H1 (cell line): ENCODE data around the gene ITPR1. TPM values are rescaled to one million over a fixed set of nuclear protein-coding genes. Genes with fewer than 3 reads are reported as not detected.

Experiments
- CTCF ChIA-PET: fragments of 300-600 bp; sonication (Branson Sonifier 250); formaldehyde crosslinking; loops from one replicate; lab custom pipeline; 2021; ENCODE audit not compliant: partially characterized antibody; lab: Charles Lee
- POLR2A ChIA-PET: fragments of 300-600 bp; sonication (Branson Sonifier 250); formaldehyde crosslinking; loops from one replicate; lab custom pipeline; 2021; ENCODE audit warnings: inconsistent platforms; ENCODE audit not compliant: partially characterized antibody; lab: Charles Lee
- DNase-seq, 2 experiments: peaks; one replicate each; pipeline versions ENCODE4 v3.0.0 to v3.0.0-alpha.2; 2010 to 2022; ENCODE audit warnings: low spot score in 2 of 2, low read depth in 1 of 2, mixed read lengths in 1 of 2
- FAIRE-seq: peaks from 2 replicates; lab custom pipeline; 2011; peaks lifted over from hg19 to GRCh38; lab: Jason Lieb, UNC
- H2AFZ ChIP-seq: 2 replicates; pipeline ENCODE4 v1.8.1; 2012; ENCODE audit warnings: low read length, inconsistent platforms
- H2AK5ac ChIP-seq: 2 replicates; pipeline ENCODE4 v1.6.1; 2013; ENCODE audit warnings: low read depth, low read length
- H2BK120ac ChIP-seq: replicated peaks from 2 replicates; pipeline ENCODE3; 2013; ENCODE audit warnings: low read depth, low read length, inconsistent platforms
- H2BK12ac ChIP-seq: 2 replicates; pipeline ENCODE4 v1.6.1; 2013; ENCODE audit warnings: low read depth, low read length
- H2BK15ac ChIP-seq: 2 replicates; pipeline ENCODE4 v1.6.1; 2013; ENCODE audit warnings: low read length
- H2BK20ac ChIP-seq: 2 replicates; pipeline ENCODE4 v1.6.1; 2013; ENCODE audit warnings: low read length
- H2BK5ac ChIP-seq: 2 replicates; pipeline ENCODE4 v1.6.1; 2013; ENCODE audit warnings: low read depth, low read length
- H3K14ac ChIP-seq: 2 replicates; pipeline ENCODE4 v1.6.1; 2013; ENCODE audit warnings: inconsistent platforms; ENCODE audit not compliant: insufficient read length
- H3K18ac ChIP-seq: 2 replicates; pipeline ENCODE4 v1.6.1; 2013; ENCODE audit warnings: low read length; ENCODE audit errors: extremely low read depth
- H3K23ac ChIP-seq: 2 replicates; pipeline ENCODE4 v1.6.1; 2013; ENCODE audit warnings: inconsistent platforms; ENCODE audit not compliant: insufficient read length
- H3K23me2 ChIP-seq: 2 replicates; pipeline ENCODE4 v1.6.1; 2013; ENCODE audit warnings: low read depth, low read length
- H3K27ac ChIP-seq: 2 replicates; pipeline ENCODE4 v1.6.1; 2011; ENCODE audit warnings: low read depth, low read length, inconsistent platforms
- H3K27me3 ChIP-seq, 4 experiments: replicated peaks in 1 of 4; 1 replicate in 1 of 4; 2 replicates in 3 of 4; pipeline versions ENCODE4 v1.6.1 to v1.8.1; 2011 to 2013; ENCODE audit warnings: low read length in 3 of 4, mild to moderate bottlenecking in 3 of 4, inconsistent platforms in 2 of 4, mixed read lengths in 2 of 4, moderate library complexity in 1 of 4; ENCODE audit not compliant: control insufficient read depth in 3 of 4, insufficient read depth in 3 of 4; ENCODE audit errors: extremely low read depth in 1 of 4
- H3K36me3 ChIP-seq, 4 experiments: 2 replicates each; pipeline versions ENCODE4 v1.6.1 to v1.8.1; 2011 to 2013; ENCODE audit warnings: mild to moderate bottlenecking in 4 of 4, low read length in 3 of 4, moderate library complexity in 2 of 4, control low read depth in 1 of 4, inconsistent platforms in 1 of 4; ENCODE audit not compliant: insufficient read depth in 4 of 4, control insufficient read depth in 2 of 4
- H3K4ac ChIP-seq: replicated peaks from 2 replicates; pipeline ENCODE3; 2013; ENCODE audit warnings: low read length, low read depth, mixed read lengths, inconsistent platforms; ENCODE audit not compliant: insufficient read length
- H3K4me1 ChIP-seq, 4 experiments: replicated peaks in 1 of 4; 1 replicate in 1 of 4; 2 replicates in 3 of 4; pipeline versions ENCODE4 v1.6.1 to v1.8.1; 2011 to 2013; ENCODE audit warnings: low read length in 3 of 4, inconsistent platforms in 2 of 4, mixed read lengths in 1 of 4; ENCODE audit not compliant: insufficient read depth in 4 of 4, control insufficient read depth in 3 of 4
- H3K4me2 ChIP-seq, 2 experiments: 2 replicates each; pipeline versions ENCODE4 v1.6.1 to v1.8.1; 2011 to 2013; ENCODE audit warnings: low read depth in 2 of 2, low read length in 2 of 2, control low read depth in 1 of 2, inconsistent platforms in 1 of 2, mild to moderate bottlenecking in 1 of 2; ENCODE audit not compliant: insufficient read depth in 1 of 2
- H3K4me3 ChIP-seq, 4 experiments: fragments of 200-600, 300-600 bp in 1 of 4; sonication (generic), shearing (Covaris generic), sonication (Bioruptor Twin) in 1 of 4; 2 replicates each; pipeline versions ENCODE4 v1.5.1 to v1.8.1; 2011 to 2016; ENCODE audit warnings: low read length in 4 of 4, low read depth in 3 of 4, control low read depth in 2 of 4, inconsistent platforms in 2 of 4, mild to moderate bottlenecking in 2 of 4, mixed read lengths in 1 of 4, moderate library complexity in 1 of 4; ENCODE audit not compliant: insufficient read depth in 2 of 4; ENCODE audit errors: extremely low read depth in 1 of 4
- H3K56ac ChIP-seq: replicated peaks from 2 replicates; pipeline ENCODE3; 2013; ENCODE audit warnings: low read depth, mild to moderate bottlenecking, mixed read lengths, low read length, inconsistent platforms; ENCODE audit not compliant: insufficient read length
- H3K79me1 ChIP-seq: 2 replicates; pipeline ENCODE4 v1.6.1; 2013; ENCODE audit warnings: low read depth, low read length, control low read depth
- H3K79me2 ChIP-seq, 2 experiments: 2 replicates each; pipeline versions ENCODE4 v1.6.1 to v1.8.1; 2012 to 2013; ENCODE audit warnings: low read length in 2 of 2, mild to moderate bottlenecking in 2 of 2, inconsistent platforms in 1 of 2; ENCODE audit not compliant: insufficient read depth in 2 of 2, control insufficient read depth in 1 of 2
- H3K9ac ChIP-seq, 4 experiments: replicated peaks in 1 of 4; 1 replicate in 1 of 4; 2 replicates in 3 of 4; pipeline versions ENCODE4 v1.6.1 to v1.8.1; 2011 to 2013; ENCODE audit warnings: low read depth in 3 of 4, low read length in 3 of 4, control low read depth in 2 of 4, mild to moderate bottlenecking in 2 of 4, moderate library complexity in 2 of 4, inconsistent platforms in 1 of 4; ENCODE audit errors: extremely low read depth in 1 of 4
- H3K9me3 ChIP-seq, 2 experiments: 2 replicates each; pipeline versions ENCODE4 v1.6.1 to v1.8.1; 2012 to 2013; ENCODE audit warnings: mild to moderate bottlenecking in 2 of 2, moderate library complexity in 2 of 2, control low read depth in 1 of 2, inconsistent platforms in 1 of 2, low read depth in 1 of 2, low read length in 1 of 2, mixed read lengths in 1 of 2; ENCODE audit not compliant: insufficient read depth in 2 of 2
- H4K20me1 ChIP-seq, 2 experiments: replicated peaks in 1 of 2; 2 replicates each; pipeline versions ENCODE3 to v1.8.1; 2011 to 2013; ENCODE audit warnings: inconsistent platforms in 2 of 2, low read length in 2 of 2, mild to moderate bottlenecking in 1 of 2; ENCODE audit not compliant: insufficient read depth in 2 of 2, control insufficient read depth in 1 of 2
- H4K5ac ChIP-seq: 2 replicates; pipeline ENCODE4 v1.6.1; 2013; ENCODE audit warnings: low read length, low read depth, mixed read lengths, inconsistent platforms; ENCODE audit not compliant: insufficient read length
- H4K8ac ChIP-seq: 2 replicates; pipeline ENCODE4 v1.8.0; 2013; ENCODE audit warnings: mild to moderate bottlenecking, moderate library complexity, low read length, inconsistent platforms; ENCODE audit not compliant: insufficient read depth; ENCODE audit errors: extremely low read depth
- H4K91ac ChIP-seq: replicated peaks from 2 replicates; pipeline ENCODE3; 2013; ENCODE audit warnings: low read length, mixed read lengths, inconsistent platforms; ENCODE audit not compliant: insufficient read length
- CTBP2 ChIP-seq: IDR thresholded peaks from 2 replicates; pipeline ENCODE4 v1.7.0; 2011; ENCODE audit warnings: borderline replicate concordance, mild to moderate bottlenecking, moderate library complexity, mixed read lengths, low read length; ENCODE audit not compliant: insufficient read depth, insufficient read length
- GTF2F1 ChIP-seq: IDR thresholded peaks from 2 replicates; pipeline ENCODE4 v1.6.1; 2012; ENCODE audit warnings: low read depth, low read length, improper control_type of control experiment, borderline replicate concordance
- KDM1A ChIP-seq: fragments of 200-600, 300-600 bp; sonication (generic); IDR thresholded peaks from 2 replicates; pipeline ENCODE4 v1.7.1; 2016; ENCODE audit warnings: mild to moderate bottlenecking, low read length, borderline replicate concordance
- KDM5A ChIP-seq: fragments of 200-600 bp; IDR thresholded peaks from 2 replicates; pipeline ENCODE4 v1.7.1; 2012; ENCODE audit warnings: mild to moderate bottlenecking, low read length, inconsistent platforms, mixed read lengths
- SP4 ChIP-seq: IDR thresholded peaks from 2 replicates; pipeline ENCODE4 v1.6.1; 2012; ENCODE audit warnings: low read length, inconsistent platforms
- SRF ChIP-seq: IDR thresholded peaks from 2 replicates; pipeline ENCODE4 v1.6.1; 2011; ENCODE audit warnings: mild to moderate bottlenecking, low read depth, low read length, moderate library complexity
- SUZ12 ChIP-seq: fragments of 200-600 bp; sonication (generic); IDR thresholded peaks from 2 replicates; pipeline ENCODE4 v1.6.1; 2012; ENCODE audit warnings: mild to moderate bottlenecking, inconsistent platforms, low read length, moderate library complexity, mixed read lengths
- WGBS, 2 experiments: shearing (Covaris generic) in 1 of 2; methylation state at CpG; one replicate each; pipeline versions ENCODE4 v1.1.6 to v1.1.7; 2013 to 2015; ENCODE audit warnings: low lambda C conversion rate in 2 of 2, mixed read lengths in 2 of 2, inconsistent platforms in 1 of 2, low coverage in 1 of 2, missing lambda C conversion rate in 1 of 2; ENCODE audit not compliant: insufficient replicate concordance in 2 of 2, insufficient coverage in 1 of 2, insufficient read length in 1 of 2; ENCODE audit errors: extremely low coverage in 1 of 2, missing lambda C conversion rate in 1 of 2; 5-methylcytosine and 5-hydroxymethylcytosine counted together
- polyA plus RNA-seq, 7 experiments: library from polyadenylated mRNA; depleted of rRNA in 3 of 7; stranded (reverse) in 5 of 7; unstranded in 2 of 7; fragments of >200 nt in 5 of 7; fragments of 200-250 nt in 2 of 7; gene quantifications; 1 replicate in 5 of 7; 2 replicates in 1 of 7; 4 replicates in 1 of 7; pipeline versions ENCODE4 v1.2.1 to v1.2.3, GENCODE V29; 2011 to 2013; ENCODE audit warnings: missing spikeins in 2 of 7, mixed read lengths in 2 of 7
- total RNA-seq: library from RNA; stranded (reverse); fragmentation: NEBNext Ultra II Directional; extraction: Animal tissue kit (Norgen Biotek cat#: 25700); gene quantifications from 2 replicates; pipeline ENCODE4 v1.2.1, GENCODE V29; 2021

Gene ITPR1
- total and polyA plus RNA-seq, 2 of the 8 experiments (the other 6 are each of a cell fraction or from before 2014, with no cell fraction given) = 2.5 to 16.3 TPM

GRCh38 chr3:4643904-4644547, 150.9 kb downstream of the ITPR1 start:
- Histone ChIP-seq H3K4me3 (no peak overlapping the region), H3K4ac (no peak overlapping the region), H2BK15ac (no peak overlapping the region), H4K5ac (no peak overlapping the region), H3K9me3 (no peaks in the 10 kb centered on the region; a peak in 1 of 4 replicates), H4K8ac (no peak overlapping the region), H3K4me2 (no peak overlapping the region), H3K79me1 (no peaks in the 10 kb centered on the region), H3K36me3 (no peaks in the 10 kb centered on the region), H3K18ac (no peak overlapping the region), H3K23me2 (no peaks in the 10 kb centered on the region), H2AFZ (no peak overlapping the region), H3K23ac (no peak overlapping the region), H3K27me3 (no peaks in the 10 kb centered on the region), H2BK20ac (no peak overlapping the region), H3K27ac (no peak overlapping the region), H2BK120ac (no peak overlapping the region), H2BK12ac (no peak overlapping the region), H3K9ac (no peak overlapping the region), H4K91ac (no peak overlapping the region), H2AK5ac (no peak overlapping the region), H3K14ac (no peak overlapping the region), H4K20me1 (no peaks in the 10 kb centered on the region), H3K79me2 (no peaks in the 10 kb centered on the region), H3K4me1 (no peaks in the 10 kb centered on the region), H3K56ac (no peak overlapping the region), H2BK5ac (no peak overlapping the region)
- DNase-seq (no peak), FAIRE-seq (no peak)
- ChIA-PET CTCF (interaction anchor here (1.5 kb wide), 1 partner anchor 11 kb away, joined by 6 read pairs; no protein-coding TSS in a partner anchor), POLR2A (no interaction called here)
- WGBS, 2 experiments = 93% methylated on average over 9 of the region's 9 CpGs; no CpG with 5 or more reads in 1 of the 2 experiments
- TF ChIP-seq SP4 = no peak
- no peak for TF ChIP-seq KDM1A
- TF ChIP-seq KDM5A = no peak
- TF ChIP-seq GTF2F1 = no peak
- no peak for TF ChIP-seq SUZ12
- TF ChIP-seq SRF = no peak
- no peak for TF ChIP-seq CTBP2
